ENCODE data around the gene CNTNAP1.

DNA sequence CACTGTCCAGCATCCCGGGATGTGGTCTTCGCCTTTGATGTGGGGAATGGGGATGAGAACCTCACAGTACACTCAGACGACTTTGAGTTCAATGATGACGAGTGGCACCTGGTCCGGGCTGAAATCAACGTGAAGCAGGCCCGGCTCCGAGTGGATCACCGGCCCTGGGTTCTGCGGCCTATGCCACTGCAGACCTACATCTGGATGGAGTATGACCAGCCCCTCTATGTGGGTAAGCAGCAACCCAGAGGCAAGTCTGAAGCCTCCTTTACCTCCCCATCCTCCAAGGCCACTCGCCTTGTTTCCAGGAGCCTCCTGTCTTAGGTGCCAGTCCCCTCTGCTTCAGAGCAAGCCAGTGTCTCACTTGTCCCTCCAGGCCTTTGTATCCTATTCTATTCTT lies 10.2 kb downstream of the CNTNAP1 start:
- TF ChIP-seq, protein P1, sequence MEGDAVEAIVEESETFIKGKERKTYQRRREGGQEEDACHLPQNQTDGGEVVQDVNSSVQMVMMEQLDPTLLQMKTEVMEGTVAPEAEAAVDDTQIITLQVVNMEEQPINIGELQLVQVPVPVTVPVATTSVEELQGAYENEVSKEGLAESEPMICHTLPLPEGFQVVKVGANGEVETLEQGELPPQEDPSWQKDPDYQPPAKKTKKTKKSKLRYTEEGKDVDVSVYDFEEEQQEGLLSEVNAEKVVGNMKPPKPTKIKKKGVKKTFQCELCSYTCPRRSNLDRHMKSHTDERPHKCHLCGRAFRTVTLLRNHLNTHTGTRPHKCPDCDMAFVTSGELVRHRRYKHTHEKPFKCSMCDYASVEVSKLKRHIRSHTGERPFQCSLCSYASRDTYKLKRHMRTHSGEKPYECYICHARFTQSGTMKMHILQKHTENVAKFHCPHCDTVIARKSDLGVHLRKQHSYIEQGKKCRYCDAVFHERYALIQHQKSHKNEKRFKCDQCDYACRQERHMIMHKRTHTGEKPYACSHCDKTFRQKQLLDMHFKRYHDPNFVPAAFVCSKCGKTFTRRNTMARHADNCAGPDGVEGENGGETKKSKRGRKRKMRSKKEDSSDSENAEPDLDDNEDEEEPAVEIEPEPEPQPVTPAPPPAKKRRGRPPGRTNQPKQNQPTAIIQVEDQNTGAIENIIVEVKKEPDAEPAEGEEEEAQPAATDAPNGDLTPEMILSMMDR (IDR thresholded peaks at IDR 0.05) = no peak
- TF ChIP-seq POLR2A (IDR thresholded peaks at IDR 0.05) = no peak
